OCI-LY1 (cell line): ENCODE results near the gene CTIF.

Experiments used
- EZH2 ChIP-seq: fragments of 200-600 bp; sonication (generic), shearing (Covaris generic); IDR thresholded peaks from 2 replicates; pipeline ENCODE4 v1.8.0; 2017; ENCODE audit warnings: borderline replicate concordance, mixed run types, mild to moderate bottlenecking, antibody characterized with exemption, low read length, moderate library complexity, mixed read lengths
- TF ChIP-seq, protein P1 (sequence below): fragments of 200-600 bp; sonication (generic), shearing (Covaris generic); IDR thresholded peaks from 2 replicates; pipeline ENCODE4 v1.5.1; 2017; ENCODE audit warnings: mild to moderate bottlenecking, antibody characterized with exemption, low read length, moderate library complexity, mixed read lengths

GRCh38 chr18:48638896-48639771 lies 100.3 kb downstream of the CTIF start:
- TF ChIP-seq, protein P1, sequence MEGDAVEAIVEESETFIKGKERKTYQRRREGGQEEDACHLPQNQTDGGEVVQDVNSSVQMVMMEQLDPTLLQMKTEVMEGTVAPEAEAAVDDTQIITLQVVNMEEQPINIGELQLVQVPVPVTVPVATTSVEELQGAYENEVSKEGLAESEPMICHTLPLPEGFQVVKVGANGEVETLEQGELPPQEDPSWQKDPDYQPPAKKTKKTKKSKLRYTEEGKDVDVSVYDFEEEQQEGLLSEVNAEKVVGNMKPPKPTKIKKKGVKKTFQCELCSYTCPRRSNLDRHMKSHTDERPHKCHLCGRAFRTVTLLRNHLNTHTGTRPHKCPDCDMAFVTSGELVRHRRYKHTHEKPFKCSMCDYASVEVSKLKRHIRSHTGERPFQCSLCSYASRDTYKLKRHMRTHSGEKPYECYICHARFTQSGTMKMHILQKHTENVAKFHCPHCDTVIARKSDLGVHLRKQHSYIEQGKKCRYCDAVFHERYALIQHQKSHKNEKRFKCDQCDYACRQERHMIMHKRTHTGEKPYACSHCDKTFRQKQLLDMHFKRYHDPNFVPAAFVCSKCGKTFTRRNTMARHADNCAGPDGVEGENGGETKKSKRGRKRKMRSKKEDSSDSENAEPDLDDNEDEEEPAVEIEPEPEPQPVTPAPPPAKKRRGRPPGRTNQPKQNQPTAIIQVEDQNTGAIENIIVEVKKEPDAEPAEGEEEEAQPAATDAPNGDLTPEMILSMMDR: no peak
- no peak for TF ChIP-seq EZH2
